GM23338 (cell line): ENCODE results near the gene PREB.

Source experiments
- CREB1 ChIP-seq: fragments of 250-450 bp; sonication (Bioruptor Pico); IDR thresholded peaks from 2 replicates; pipeline ENCODE4 v1.5.0; 2020; ENCODE audit warnings: low read depth, mild to moderate bottlenecking, moderate library complexity
- EZH2 ChIP-seq: fragments of 200-600 bp; sonication (generic); IDR thresholded peaks from one replicate; pipeline ENCODE4 v1.8.0; 2017; ENCODE audit warnings: antibody characterized with exemption, mild to moderate bottlenecking, low read depth; ENCODE audit not compliant: unreplicated experiment
- NANOG ChIP-seq: IDR thresholded peaks from 2 replicates; pipeline ENCODE4 v1.6.1; 2016; ENCODE audit warnings: antibody characterized with exemption, borderline replicate concordance
- POLR2AphosphoS5 ChIP-seq: IDR thresholded peaks from 2 replicates; pipeline ENCODE4 v1.6.1; 2016; ENCODE audit warnings: antibody characterized with exemption, low read depth
- TF ChIP-seq, protein P1 (sequence below), 2 experiments: fragments of 200-600 bp in 1 of 2; sonication (generic) in 1 of 2; conservative IDR thresholded peaks; 2 replicates each; pipeline versions ENCODE4 v1.5.1 to v1.6.1; 2016 to 2017; ENCODE audit warnings: antibody characterized with exemption in 2 of 2, low read depth in 2 of 2, mild to moderate bottlenecking in 2 of 2, moderate library complexity in 1 of 2
- TF ChIP-seq, protein P2 (sequence below): IDR thresholded peaks from one replicate; pipeline ENCODE4 v1.6.1; 2018; ENCODE audit warnings: antibody characterized with exemption; ENCODE audit not compliant: unreplicated experiment

DNA sequence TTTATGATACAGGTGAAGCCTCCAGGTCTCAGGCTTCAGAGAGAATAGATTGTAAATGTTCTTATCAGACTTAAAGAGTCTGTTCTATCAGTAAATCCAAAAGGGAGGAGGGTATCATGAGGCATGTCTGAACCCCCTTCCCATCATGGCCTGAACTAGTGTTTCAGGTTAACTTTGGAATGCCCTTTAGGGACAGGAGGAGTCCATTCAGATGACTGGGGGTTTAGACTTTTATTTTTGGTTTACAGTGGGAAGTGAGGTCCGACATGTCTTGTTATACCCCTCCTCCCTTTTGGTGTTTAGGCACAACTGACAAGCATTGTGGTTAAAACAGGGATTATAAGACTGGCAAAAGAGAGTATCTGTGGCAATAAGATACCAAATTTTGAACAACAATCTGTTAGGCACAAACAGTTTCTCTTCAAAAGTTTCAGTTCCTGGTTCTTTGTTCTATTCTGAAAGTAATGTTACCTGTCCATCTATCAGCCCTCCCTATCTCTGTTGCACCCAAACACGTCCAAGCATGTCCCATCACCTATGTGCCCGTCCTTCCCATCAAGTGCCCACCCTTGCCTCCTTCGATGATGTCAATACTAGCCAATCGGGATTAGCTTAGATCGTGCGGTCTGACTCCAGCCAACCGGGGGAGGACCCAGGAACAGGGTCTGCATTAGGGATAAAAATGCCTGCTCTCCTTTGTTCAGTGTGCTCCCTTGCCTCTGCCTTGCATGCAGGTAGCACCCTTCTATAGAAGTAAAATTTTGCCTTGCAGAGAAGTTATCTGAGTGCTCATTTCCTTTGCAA, 30.7 kb upstream of the PREB start:
- TF ChIP-seq EZH2 (no peak), POLR2AphosphoS5 (no peak), NANOG (no peak), CREB1 (CRISPR knock-in tag) (no peak)
- TF ChIP-seq, protein P1, sequence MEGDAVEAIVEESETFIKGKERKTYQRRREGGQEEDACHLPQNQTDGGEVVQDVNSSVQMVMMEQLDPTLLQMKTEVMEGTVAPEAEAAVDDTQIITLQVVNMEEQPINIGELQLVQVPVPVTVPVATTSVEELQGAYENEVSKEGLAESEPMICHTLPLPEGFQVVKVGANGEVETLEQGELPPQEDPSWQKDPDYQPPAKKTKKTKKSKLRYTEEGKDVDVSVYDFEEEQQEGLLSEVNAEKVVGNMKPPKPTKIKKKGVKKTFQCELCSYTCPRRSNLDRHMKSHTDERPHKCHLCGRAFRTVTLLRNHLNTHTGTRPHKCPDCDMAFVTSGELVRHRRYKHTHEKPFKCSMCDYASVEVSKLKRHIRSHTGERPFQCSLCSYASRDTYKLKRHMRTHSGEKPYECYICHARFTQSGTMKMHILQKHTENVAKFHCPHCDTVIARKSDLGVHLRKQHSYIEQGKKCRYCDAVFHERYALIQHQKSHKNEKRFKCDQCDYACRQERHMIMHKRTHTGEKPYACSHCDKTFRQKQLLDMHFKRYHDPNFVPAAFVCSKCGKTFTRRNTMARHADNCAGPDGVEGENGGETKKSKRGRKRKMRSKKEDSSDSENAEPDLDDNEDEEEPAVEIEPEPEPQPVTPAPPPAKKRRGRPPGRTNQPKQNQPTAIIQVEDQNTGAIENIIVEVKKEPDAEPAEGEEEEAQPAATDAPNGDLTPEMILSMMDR (conservative IDR thresholded peaks at IDR 0.05; ENCODE audit: low read depth in 2 of 2): no peak
- TF ChIP-seq, protein P2, sequence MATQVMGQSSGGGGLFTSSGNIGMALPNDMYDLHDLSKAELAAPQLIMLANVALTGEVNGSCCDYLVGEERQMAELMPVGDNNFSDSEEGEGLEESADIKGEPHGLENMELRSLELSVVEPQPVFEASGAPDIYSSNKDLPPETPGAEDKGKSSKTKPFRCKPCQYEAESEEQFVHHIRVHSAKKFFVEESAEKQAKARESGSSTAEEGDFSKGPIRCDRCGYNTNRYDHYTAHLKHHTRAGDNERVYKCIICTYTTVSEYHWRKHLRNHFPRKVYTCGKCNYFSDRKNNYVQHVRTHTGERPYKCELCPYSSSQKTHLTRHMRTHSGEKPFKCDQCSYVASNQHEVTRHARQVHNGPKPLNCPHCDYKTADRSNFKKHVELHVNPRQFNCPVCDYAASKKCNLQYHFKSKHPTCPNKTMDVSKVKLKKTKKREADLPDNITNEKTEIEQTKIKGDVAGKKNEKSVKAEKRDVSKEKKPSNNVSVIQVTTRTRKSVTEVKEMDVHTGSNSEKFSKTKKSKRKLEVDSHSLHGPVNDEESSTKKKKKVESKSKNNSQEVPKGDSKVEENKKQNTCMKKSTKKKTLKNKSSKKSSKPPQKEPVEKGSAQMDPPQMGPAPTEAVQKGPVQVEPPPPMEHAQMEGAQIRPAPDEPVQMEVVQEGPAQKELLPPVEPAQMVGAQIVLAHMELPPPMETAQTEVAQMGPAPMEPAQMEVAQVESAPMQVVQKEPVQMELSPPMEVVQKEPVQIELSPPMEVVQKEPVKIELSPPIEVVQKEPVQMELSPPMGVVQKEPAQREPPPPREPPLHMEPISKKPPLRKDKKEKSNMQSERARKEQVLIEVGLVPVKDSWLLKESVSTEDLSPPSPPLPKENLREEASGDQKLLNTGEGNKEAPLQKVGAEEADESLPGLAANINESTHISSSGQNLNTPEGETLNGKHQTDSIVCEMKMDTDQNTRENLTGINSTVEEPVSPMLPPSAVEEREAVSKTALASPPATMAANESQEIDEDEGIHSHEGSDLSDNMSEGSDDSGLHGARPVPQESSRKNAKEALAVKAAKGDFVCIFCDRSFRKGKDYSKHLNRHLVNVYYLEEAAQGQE: no peak
